Activated naive CD8-positive, alpha-beta T cell treated with anti-CD3 and anti-CD28 coated beads for 36 hours (primary cell): ENCODE results near the gene PGC. TPM values are rescaled to one million over a fixed set of nuclear protein-coding genes. Genes with fewer than 3 reads are reported as not detected.

ENCODE experiments used
- DNase-seq: peaks from one replicate; pipeline ENCODE4 v3.0.0; 2021
- H3K27ac Mint-ChIP-seq: one replicate; pipeline ENCODE4 v1.8.0; 2022; ENCODE audit warnings: mild to moderate bottlenecking, moderate library complexity, mixed read lengths
- H3K27me3 Mint-ChIP-seq: one replicate; pipeline ENCODE4 v1.8.0; 2022; ENCODE audit warnings: mild to moderate bottlenecking, mixed read lengths
- H3K36me3 Mint-ChIP-seq: one replicate; pipeline ENCODE4 v1.8.0; 2021; ENCODE audit warnings: mild to moderate bottlenecking, mixed read lengths
- H3K4me1 Mint-ChIP-seq: one replicate; pipeline ENCODE4 v1.8.0; 2021; ENCODE audit warnings: mixed read lengths
- H3K4me3 Mint-ChIP-seq: one replicate; pipeline ENCODE4 v1.8.0; 2022; ENCODE audit warnings: mild to moderate bottlenecking, moderate library complexity, mixed read lengths
- H3K9me3 Mint-ChIP-seq: one replicate; pipeline ENCODE4 v1.8.0; 2022; ENCODE audit warnings: mixed read lengths
- total RNA-seq, 2 experiments: library from RNA; stranded (reverse); gene quantifications; one replicate each; pipeline ENCODE4 v1.2.3, GENCODE V29; 2021

The PGC gene
- total RNA-seq, 2 experiments from 2014 or later = not detected

DNA sequence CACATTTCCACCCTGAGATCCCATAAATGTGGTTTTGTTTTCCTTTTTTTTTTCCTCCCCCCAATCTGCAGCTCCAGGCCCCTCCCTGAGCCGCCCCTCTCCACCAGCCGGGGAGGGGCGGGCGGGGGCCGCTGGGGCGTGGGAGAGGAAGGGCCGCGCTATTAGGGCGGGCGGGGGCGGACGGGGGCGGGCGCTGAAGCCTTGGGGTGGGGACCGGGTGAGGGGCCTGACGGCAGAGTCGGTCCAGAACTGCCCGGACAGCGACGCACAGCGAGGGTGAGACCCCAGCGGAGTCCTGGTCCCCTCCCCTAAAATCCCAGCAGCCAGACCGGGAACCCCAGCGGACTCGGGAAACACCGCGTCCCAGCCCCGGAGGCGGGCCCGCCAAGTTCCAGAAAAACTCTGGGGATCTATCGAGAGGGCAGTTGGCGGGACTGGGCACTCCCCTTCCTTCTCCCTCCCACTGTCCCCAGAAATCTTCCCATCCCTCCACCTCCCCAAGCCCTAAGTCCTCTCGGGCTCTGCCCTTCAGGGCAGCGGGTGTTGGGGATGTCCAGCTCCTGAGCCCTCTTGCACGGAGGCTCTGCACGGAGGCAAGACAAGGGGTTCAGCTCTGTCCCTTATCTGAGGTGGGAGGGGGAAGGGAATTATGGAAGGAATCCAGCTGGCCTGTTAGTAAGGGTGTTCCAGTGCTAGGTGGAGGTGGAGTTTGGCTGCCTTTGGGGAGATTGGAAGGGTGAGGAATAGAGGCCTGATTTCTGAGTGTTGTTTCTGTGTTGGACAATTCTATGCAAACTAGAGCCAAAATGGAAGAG is 33.6 kb upstream of the PGC start, which contains the start of gene PRICKLE4:
TSS of gene PRICKLE4 (plus strand) at position 232 of the 815 bp plus-strand sequence. CDS start 2,692 bp downstream, outside the sequence.
- H3K4me3 Mint-ChIP-seq = peak within 1 kb of the TSS; percentile 88
- peaks cover 17% of the 10 kb centered on the region for H3K4me1 Mint-ChIP-seq
- no peak for DNase-seq
- no peaks in the 10 kb centered on the region for H3K36me3 Mint-ChIP-seq
- no peaks in the 10 kb centered on the region for H3K9me3 Mint-ChIP-seq
- peak within 1 kb of the TSS; percentile 70 for H3K27ac Mint-ChIP-seq
- peaks cover 10% of the 10 kb centered on the region for H3K27me3 Mint-ChIP-seq

DNA sequence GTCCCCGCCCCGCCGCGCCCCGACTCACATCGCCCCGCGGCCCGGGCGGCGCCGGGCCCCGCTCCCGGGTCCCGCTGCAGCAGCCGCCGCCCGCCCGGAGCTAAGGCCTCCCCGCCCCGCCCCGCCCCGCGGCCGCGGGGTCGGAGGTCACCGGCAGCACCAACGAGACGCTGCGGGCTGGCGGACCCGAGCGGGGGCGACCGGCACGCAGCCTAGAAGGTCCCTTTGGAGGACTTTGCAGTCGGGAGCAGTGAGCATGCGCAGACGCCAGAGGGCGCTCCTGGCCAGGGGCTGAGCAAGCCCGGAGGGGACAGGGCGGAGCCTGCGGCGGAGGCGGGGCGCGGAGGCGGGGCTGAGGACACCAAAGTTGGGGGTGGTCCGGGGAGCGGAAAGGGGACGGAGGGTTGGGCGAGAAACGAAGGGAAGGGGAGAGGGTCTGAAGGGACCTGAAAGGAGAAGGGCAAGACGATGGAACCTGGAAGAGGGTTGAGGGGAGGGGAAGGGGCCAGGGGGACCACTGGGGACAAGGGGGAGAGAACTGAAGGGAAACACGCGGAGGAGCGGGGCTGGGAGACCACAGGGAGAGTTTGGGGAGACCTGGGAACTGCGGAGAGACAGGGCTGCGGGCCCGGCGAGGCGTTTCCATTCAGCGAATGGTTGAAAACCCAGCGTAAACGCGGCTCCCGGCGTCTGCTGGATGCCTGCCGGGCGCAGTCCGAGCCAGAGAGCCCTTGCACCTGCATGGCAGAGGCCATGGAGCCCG is 32.8 kb upstream of the PGC start, which contains the start of gene FRS3:
TSS of gene FRS3 (minus strand) at position 113 of the 763 bp plus-strand sequence. CDS start 2,913 bp downstream, outside the sequence.
- H3K9me3 Mint-ChIP-seq = no peaks in the 10 kb centered on the region
- H3K36me3 Mint-ChIP-seq = no peaks in the 10 kb centered on the region
- H3K27me3 Mint-ChIP-seq = peaks cover 10% of the 10 kb centered on the region
- H3K4me1 Mint-ChIP-seq = peaks cover 18% of the 10 kb centered on the region
- peak within 1 kb of the TSS; percentile 70 for H3K27ac Mint-ChIP-seq
- peak within 1 kb of the TSS; percentile 90 for H3K4me3 Mint-ChIP-seq
- peak; percentile 99 for DNase-seq

DNA sequence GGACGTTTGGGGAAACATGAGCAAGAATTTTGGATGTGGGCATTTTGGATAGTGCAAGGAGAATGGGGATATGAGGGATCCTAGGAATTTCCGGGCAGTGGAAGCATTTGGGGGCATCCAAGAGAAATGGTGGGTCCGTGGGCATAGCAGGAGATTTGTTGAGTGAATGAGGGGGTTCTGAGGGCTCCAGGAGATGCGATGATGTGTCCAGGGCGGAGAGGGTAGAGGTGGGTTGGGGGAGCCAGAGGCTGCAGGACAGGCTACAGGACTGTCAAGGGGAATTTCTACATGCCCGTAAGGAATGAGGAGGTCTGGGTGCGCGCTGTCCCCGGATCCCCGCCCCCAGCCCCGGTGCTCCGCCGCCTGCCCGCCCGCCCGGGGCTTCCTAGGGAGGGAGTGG is 32.1 kb upstream of the PGC start:
- Mint-ChIP-seq H3K9me3 (no peaks in the 10 kb centered on the region), H3K4me3 (peak overlapping the region; percentile 90), H3K36me3 (no peaks in the 10 kb centered on the region), H3K4me1 (peaks cover 18% of the 10 kb centered on the region), H3K27me3 (peaks cover 10% of the 10 kb centered on the region), H3K27ac (peak overlapping the region; percentile 43)
- DNase-seq = no peak

DNA sequence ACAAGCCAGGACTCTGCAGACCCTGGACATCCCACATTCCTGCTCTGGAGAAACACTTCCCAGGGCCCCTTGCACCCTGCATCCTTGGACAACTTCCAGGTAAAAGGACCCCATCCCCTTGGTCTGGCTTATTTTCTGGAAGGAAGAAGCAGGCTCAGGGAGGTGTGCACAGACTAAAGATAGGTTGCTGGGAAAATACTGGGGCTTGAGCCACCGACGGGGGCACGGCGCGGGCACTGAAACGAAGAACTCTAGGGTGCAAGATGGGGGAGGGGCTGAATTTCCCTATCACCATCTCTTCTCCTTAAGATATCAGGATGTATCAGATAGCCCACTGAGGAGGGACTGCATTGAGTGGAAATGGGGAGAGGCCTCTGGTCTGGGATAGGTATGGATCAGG is 31.7 kb upstream of the PGC start:
- Mint-ChIP-seq H3K27ac (peak overlapping the region; percentile 43), H3K27me3 (peaks cover 10% of the 10 kb centered on the region), H3K4me1 (peaks cover 18% of the 10 kb centered on the region), H3K4me3 (peak overlapping the region; percentile 90), H3K9me3 (no peaks in the 10 kb centered on the region), H3K36me3 (no peaks in the 10 kb centered on the region)
- DNase-seq = no peak

DNA sequence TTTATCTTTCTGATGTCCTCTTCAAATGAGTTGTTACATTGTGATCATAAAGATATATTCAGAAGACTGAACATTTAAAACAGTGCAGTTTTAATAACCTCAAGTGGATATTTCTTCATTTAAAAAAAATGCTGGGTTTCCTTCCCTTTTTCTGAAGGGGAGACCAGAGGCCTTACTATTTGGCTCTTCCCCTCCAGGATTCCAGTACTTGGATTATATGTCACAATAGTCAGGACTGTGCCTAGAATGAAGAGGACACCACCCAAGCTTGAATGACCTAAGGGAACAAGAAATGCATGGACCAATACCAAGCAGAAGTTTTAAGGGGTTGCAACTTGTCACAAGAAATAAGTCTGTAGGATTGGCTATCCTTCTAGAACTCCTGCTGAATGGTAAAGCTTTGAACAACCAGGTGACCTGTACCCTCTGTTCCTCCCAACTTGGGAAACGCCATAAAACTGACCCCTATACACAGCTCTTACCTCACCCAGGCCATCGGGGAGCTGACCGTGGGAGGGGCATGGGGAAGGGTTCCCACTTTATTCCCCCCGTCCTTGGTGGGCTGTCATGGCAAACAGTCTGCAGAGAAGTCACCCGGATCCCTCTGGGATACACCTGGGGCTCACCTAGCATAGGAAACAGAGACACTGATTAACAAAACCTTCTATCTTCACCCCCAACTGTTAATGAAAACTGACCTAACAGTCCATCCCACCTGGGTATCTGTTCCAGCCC is 30.5 kb upstream of the PGC start:
- Mint-ChIP-seq H3K27ac (no peak overlapping the region), H3K4me1 (peaks cover 18% of the 10 kb centered on the region), H3K9me3 (no peaks in the 10 kb centered on the region), H3K36me3 (no peaks in the 10 kb centered on the region), H3K4me3 (no peak overlapping the region), H3K27me3 (peaks cover 10% of the 10 kb centered on the region)
- DNase-seq = no peak

DNA sequence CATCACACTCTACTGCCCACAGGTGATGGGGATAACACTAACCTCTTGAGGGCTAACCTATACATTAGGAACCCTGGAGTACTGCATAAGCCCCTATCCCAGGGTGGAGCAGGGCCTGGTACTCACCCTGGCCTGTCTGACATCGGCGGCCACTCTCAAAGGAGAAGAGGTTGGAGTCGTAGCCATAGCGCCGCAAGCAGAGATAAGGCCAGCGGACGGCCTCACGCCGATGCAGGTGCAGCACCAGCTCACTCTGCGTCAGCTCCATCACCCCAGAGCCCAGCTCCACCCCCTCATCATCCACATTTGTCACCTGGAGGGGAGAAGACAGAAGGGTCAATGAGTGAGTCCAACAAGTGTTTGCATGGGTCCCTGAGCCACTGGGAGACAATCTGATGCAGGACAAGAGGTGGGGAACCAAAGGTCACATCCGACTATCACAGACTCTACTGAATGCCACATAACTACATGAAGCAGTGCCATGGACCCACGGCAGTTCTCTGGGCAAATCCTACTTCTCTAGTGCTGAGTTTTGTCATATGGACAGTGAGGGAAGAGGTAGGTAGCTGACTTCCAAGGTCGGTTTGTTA is 28.2 kb upstream of the PGC start:
- Mint-ChIP-seq H3K27me3 (peaks cover 2% of the 10 kb centered on the region), H3K4me3 (no peak overlapping the region), H3K9me3 (no peaks in the 10 kb centered on the region), H3K4me1 (peaks cover 8% of the 10 kb centered on the region), H3K36me3 (peaks cover 2% of the 10 kb centered on the region), H3K27ac (no peak overlapping the region)
- no peak for DNase-seq

DNA sequence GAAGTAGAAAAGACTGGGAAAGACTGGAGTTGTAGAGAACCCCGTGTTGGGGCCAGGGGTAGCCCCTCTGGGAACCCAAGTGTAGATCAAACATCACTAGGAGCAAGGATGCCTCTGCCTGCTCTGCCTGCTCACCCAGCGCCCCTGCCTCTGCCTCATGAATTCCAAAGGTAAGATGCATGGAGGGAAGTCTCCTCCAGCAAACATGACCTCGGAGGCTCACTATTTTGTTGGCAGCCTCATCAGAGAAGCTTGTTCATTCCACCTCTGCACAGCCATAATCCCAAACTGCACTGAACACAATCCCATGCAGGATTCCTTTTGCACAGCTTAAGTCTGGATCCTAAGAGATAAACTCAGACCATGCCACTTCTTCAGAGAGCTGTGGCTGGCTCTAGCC is 27.6 kb upstream of the PGC start:
- DNase-seq = no peak
- Mint-ChIP-seq H3K27me3 (no peaks in the 10 kb centered on the region), H3K4me1 (peaks cover 8% of the 10 kb centered on the region), H3K36me3 (peaks cover 2% of the 10 kb centered on the region), H3K9me3 (no peaks in the 10 kb centered on the region), H3K27ac (no peak overlapping the region), H3K4me3 (no peak overlapping the region)

DNA sequence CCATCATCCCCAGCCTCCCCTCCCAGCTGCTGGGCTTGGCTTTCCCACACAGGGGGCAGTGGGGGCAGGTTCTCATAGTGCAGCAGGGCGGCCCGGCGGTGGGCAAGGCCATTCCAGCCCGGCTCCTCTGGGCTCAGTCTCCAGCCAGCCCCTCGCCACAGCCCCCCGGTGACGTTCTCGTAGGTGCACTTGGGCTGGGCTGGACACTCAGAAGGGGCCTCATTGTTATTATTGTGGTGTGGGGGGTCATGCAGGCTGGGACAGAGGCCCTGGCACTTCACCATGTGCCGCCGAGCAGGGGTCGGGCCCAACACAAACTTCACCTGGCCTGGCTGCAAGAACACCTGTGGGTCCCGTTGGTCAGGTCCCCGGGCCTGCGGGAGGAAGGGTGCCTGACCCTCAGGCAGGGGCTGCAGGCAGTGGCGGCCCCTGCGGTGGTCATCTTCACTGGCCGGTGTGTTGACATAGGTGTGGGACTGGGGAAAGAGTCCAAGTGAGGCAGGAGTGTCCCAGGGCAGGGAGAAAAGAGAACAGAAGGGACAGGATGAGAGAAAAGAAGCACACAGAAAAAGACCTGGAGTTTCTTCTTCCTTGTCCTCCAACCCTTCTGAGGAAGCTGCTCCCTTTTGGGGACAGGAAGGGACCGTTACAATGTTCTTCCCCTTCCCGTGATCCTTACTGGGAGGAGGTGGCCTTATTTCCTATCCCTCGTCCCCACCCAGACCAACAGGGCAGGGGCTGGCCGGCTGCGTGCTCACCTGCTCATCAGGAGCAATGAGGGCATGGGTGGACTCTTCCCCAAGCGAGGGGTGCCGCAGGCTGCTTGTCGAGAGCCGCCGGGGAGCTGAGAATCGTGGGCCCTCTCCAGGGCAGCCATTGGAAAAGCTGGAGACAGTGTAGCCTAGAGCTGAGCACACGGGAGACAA is 24.1 kb upstream of the PGC start:
- Mint-ChIP-seq H3K4me3 (no peak overlapping the region), H3K9me3 (no peaks in the 10 kb centered on the region)

DNA sequence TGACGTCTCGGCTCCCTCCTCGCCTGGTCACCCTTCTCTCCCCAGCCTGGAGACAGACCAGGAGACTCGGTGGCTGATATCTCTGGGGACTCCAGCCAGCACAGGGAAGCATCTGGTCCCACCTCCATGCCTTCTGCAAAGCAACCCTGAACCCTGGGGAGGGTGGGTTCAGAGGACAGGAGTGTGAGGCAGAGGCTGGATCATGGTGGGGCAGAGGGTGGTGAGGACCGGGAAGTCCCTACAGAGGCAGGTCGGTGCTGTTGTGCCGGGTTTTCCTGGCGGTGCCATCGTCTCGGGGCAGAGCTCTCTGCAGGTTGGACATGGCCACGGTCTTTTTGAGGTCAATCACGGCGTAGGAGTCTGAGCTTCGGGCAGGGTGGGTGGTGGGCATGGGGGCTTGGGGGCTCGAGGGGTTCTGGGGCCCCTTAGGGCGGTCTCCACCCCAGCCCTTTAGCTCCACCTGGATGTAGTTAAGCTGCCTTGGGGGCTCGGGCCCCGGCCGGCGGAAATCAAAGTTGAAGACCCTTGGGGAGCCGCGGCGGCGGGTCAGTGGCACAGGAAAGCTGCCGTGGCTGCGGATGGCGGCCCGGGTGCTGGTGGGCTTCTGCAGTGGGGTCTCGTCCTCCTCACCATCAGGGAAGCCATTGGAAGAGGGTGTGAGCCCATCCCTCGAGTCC is 23.3 kb upstream of the PGC start:
- H3K36me3 Mint-ChIP-seq = peaks cover 2% of the 10 kb centered on the region
- no peak for DNase-seq
- H3K9me3 Mint-ChIP-seq = no peaks in the 10 kb centered on the region
- H3K27me3 Mint-ChIP-seq = no peaks in the 10 kb centered on the region
- H3K4me3 Mint-ChIP-seq = no peak overlapping the region
- H3K27ac Mint-ChIP-seq = no peak overlapping the region
- peaks cover 12% of the 10 kb centered on the region for H3K4me1 Mint-ChIP-seq

More for the DNA sequence above, 24.1 kb upstream of the PGC start:
- DNase-seq = no peak
- Mint-ChIP-seq H3K4me1 (peaks cover 13% of the 10 kb centered on the region), H3K36me3 (peaks cover 2% of the 10 kb centered on the region), H3K27ac (no peak overlapping the region), H3K27me3 (no peaks in the 10 kb centered on the region)

DNA sequence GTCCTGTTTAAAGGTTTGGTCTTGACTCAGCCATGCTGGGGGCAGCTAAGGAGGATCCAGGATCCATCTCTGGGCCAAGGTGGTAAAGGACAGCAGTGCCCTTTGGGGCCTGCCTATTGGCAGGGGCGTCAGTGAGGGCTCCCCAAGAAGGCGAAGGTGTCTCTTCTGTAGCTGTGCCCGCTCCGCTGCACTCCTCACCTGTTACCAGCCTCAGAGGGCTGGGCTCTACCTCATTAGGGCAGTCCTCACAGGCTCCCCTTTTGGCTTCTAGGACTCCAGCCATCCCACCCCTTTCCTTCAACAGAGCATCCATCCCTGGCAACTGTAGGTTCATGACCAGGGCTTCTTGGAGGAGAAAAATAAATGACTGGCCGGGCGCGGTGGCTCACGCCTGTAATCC is 22.2 kb upstream of the PGC start:
- DNase-seq = no peak

DNA sequence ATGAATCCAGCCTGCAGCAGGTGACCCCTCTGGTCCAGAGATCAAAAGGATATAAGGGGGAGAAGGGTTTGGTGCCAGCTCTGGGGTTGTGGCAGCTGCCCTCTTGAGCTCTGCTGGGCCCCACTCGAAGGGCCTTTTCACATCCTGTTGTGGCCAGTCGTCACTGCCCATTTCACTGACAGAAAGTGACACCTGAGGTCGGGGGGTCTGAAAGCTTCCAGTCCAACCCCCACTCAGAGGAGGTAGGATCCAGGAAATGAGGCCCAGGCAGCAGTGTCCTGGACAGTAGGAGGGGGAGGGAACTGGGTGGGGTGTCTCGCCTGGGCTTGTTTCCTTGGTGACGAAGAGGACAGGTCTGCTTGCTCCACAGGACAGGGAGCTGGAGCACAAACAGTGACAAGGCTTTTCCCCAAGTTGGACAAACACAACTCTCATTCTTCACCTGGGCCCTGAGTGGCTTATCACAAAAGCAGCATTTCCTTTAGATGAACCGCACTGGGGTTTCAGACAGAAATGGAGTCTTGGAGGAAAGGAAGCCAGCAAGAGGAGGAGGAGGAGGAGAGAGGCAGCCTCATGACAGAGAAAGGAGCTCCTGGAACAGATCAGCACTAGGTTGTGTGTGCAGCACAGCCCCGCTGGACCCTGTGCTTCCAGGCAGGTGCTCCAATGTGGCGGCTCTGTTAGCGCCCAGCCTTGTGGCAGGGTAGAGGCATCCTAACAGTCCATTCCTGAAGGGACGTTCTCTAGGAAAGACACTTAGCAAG is 21.5 kb upstream of the PGC start:
- H3K27me3 Mint-ChIP-seq = no peaks in the 10 kb centered on the region
- H3K4me3 Mint-ChIP-seq = no peak overlapping the region
- peaks cover 11% of the 10 kb centered on the region for H3K4me1 Mint-ChIP-seq
- H3K9me3 Mint-ChIP-seq = no peaks in the 10 kb centered on the region
- H3K36me3 Mint-ChIP-seq = peaks cover 2% of the 10 kb centered on the region
- no peak for DNase-seq
- H3K27ac Mint-ChIP-seq = no peak overlapping the region

More for the DNA sequence above, 22.2 kb upstream of the PGC start:
- H3K4me1 Mint-ChIP-seq = peaks cover 11% of the 10 kb centered on the region
- no peak overlapping the region for H3K27ac Mint-ChIP-seq
- H3K27me3 Mint-ChIP-seq = no peaks in the 10 kb centered on the region
- no peak overlapping the region for H3K4me3 Mint-ChIP-seq
- H3K9me3 Mint-ChIP-seq = no peaks in the 10 kb centered on the region
- peaks cover 2% of the 10 kb centered on the region for H3K36me3 Mint-ChIP-seq

DNA sequence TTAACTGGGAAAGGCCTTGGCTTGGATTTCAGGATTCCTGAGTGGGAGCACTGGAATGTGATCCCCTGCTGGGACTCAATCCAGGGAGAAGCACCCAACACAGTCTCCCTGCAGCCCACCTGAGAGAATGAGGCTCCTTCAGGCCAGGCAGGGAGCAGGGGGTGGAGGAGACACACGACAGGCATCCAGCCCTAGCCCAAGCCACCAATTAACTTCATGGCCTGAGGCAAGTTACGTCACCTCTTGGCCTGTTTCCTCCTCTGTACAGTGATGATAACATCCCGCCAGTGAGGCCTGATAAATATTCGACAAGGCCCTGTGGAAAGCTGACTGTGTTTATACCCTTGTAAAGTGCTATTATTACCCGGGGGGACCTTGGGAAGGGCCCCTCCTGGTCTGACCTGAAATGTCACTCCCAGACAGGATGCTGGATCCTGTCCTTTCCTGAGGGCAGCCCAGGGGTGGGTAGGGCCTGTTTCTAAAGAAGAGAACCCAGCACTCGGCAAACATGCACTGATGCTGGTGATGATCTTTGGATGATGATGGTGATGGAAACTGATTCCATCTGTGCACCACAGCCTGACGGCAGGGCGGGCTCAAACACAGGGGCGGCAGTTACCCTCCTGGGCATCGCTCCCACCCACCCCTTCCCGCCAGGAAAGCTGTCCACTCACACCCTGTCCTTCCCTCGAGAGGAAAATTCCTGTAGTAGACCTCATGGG is 20.1 kb upstream of the PGC start:
- H3K27me3 Mint-ChIP-seq = no peaks in the 10 kb centered on the region
- peaks cover under 1% of the 10 kb centered on the region for H3K36me3 Mint-ChIP-seq
- no peak overlapping the region for H3K4me3 Mint-ChIP-seq
- DNase-seq = no peak
- peaks cover 11% of the 10 kb centered on the region for H3K4me1 Mint-ChIP-seq
- no peak overlapping the region for H3K27ac Mint-ChIP-seq
- no peaks in the 10 kb centered on the region for H3K9me3 Mint-ChIP-seq
